NCI-H510A treated with DMSO at 0.1 percent for 48 hours (cell line): Measurements from ENCODE around the gene SYDE1.
"Not testable (repeated sequence)": the region's sequence is repeated elsewhere in the genome, so short reads cannot be mapped to it uniquely, and the experiment has no call there.

Source experiments
- DNase-seq: peaks from one replicate; lab custom pipeline; 2025; lab: John Stamatoyannopoulos, UW

SYDE1 gene, protein sequence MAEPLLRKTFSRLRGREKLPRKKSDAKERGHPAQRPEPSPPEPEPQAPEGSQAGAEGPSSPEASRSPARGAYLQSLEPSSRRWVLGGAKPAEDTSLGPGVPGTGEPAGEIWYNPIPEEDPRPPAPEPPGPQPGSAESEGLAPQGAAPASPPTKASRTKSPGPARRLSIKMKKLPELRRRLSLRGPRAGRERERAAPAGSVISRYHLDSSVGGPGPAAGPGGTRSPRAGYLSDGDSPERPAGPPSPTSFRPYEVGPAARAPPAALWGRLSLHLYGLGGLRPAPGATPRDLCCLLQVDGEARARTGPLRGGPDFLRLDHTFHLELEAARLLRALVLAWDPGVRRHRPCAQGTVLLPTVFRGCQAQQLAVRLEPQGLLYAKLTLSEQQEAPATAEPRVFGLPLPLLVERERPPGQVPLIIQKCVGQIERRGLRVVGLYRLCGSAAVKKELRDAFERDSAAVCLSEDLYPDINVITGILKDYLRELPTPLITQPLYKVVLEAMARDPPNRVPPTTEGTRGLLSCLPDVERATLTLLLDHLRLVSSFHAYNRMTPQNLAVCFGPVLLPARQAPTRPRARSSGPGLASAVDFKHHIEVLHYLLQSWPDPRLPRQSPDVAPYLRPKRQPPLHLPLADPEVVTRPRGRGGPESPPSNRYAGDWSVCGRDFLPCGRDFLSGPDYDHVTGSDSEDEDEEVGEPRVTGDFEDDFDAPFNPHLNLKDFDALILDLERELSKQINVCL

DNA sequence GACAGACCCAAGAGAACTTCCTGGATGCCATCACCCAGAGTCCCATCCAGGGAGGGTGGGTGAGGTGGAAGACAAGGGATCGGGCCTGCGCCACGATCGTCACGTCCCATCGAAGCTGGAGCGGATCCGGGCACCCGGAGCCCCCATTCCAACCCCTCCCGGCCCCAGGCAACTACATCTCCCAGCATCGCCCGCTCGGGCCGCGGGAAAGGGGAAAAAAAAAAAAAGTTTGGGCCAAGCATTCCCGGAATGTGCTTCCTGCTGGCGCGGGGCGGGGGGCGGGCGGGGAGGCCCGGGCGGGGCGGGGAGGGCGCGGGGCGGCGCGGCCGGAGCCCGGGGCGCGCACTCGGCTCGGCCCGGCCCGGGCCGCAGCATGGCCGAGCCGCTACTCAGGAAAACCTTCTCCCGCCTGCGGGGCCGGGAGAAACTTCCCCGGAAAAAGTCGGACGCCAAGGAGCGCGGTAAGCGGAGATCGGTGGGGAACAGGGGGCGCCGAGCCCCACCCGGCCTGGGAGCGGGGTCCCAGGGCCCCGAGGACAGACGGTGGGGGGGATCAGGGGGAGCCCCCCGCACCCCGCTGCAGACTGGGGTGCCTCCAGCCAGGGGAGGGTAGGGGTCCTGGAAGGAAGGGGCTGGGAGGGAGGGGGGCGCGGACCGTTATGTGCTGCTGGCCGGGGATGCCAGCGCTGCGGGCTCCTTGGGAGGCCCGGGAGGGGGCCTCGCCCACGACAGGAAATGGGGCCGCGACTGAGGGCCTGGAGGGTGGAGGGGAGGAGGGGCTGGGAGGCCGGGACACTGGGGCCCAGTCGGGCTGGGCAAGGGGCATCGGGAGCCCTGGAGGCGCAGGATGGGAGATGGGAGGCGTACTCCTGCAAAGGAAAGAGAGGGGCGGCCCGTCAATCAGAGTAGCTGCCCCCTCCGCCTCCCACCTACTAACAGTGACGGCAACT, at the start of gene SYDE1:
Gene SYDE1, plus strand, starts transcription at position 341 of the 950 bp plus-strand sequence. Its CDS starts 33 bp downstream, at position 374.
- no peak for DNase-seq

- no peak for DNase-seq
Observed at GRCh38 chr19:15062036-15062435, 45.2 kb upstream of the SYDE1 start.

DNA sequence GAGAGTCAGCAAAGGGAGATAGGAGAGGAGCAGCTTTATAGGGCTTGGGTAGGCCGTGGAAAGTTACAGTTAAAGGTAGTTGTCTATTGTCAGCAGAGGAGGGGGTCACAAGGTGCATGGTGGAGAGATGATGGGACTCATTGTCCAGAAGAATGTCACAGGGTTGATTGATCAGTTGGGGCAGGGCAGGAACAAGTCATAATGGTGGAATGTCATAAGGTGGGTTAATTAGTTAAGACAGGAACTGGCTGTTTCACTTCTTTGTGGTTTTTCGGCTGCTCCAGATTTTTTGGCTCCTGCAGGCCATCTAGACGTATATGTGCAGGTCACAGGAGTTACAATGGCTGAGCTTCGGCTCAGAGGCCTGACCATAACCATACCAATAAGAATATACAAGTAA, 36.8 kb upstream of the SYDE1 start:
- DNase-seq, result not testable (repeated sequence)

DNA sequence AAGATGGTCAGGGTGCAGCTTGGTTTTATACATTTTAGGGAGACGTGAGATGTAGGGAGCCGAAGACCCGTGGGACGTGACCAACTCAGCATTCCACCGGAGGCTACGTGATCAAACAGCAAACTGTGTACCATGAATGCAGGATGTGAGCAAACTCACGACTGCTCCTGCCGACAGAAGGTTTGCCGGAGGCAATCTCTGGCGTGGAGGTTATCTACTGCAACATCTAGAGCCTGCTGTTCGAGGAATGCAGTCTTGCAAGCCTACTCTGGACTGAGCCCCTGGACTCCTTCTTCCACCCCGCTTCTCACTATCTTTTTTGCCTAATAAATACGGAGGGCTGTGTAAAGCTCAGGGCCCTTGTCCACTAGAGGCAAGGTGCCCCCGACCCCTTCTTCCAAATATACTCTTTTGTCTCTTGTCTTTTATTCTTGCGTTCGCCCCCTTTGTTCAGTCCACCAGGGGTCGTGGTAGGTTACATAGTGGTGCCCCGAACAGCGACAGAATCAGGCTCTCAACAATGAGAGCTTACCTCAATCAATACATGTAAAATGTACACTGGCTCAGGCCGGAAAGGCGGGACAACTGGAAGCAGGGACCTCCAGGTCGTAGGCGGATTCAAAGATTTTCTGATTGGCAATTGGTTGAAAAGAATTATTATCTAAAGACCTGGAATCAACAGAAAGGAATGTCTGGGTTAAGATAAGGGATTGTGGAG, 34.1 kb upstream of the SYDE1 start:
- no peak for DNase-seq

DNA sequence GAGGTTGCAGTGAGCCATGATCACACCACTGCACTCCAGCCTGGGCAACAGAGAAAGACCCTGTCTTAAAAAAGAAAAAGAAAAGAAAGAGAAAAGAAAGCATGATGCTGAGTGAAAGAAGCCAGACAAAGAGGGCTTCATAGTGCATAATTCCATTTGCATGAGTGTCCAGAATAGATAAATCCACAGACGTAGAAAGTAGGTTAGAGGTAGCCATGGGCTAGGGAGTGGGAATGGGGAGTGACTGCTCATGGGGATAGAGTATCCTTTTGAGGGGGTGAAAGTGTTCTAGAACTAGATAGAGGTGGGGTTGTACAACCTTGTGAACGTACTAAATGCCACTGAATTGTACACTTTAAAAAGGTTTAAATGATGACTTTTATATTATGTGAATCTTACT, 32.8 kb upstream of the SYDE1 start:
- DNase-seq, result no peak

- DNase-seq, result no peak
Observed at GRCh38 chr19:15075806-15076205, 31.4 kb upstream of the SYDE1 start.

DNA sequence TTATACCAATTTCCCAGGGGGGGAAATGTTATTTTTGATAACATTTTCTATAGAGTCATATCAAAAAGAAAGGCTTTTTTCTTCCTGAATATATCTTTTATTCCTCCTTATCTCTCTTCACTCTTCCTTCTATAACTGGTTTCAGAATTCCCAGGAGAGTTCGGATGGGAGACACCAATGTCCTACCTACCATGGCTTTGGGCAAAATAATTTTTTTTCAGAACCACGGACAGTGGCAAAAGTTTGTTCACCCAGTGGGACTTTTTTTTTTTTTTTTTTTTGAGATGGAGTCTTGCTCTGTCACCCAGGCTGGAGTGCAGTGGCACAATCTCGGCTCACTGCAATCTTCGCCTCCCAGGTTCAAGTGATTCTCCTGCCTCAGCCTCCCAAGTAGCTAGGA, 27.2 kb upstream of the SYDE1 start:
- DNase-seq, result not testable (repeated sequence)

- DNase-seq, result no peak
Observed at GRCh38 chr19:15081911-15082310, 25.3 kb upstream of the SYDE1 start, which contains the start of gene OR1I1. Gene OR1I1 (plus strand): TSS chr19:15082211. CDS start chr19:15087066, 4,855 bp downstream.

DNA sequence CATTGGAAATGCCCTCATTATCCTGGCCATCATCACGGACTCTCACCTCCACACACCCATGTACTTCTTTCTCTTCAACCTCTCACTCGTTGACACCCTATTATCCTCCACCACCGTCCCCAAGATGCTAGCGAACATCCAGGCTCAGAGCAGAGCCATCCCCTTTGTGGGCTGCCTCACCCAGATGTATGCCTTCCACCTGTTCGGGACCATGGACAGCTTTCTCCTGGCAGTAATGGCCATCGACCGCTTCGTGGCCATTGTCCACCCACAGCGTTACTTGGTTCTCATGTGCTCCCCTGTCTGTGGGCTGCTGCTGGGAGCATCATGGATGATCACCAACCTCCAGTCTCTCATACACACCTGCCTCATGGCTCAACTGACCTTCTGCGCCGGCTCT, 20.0 kb upstream of the SYDE1 start:
- no peak for DNase-seq

DNA sequence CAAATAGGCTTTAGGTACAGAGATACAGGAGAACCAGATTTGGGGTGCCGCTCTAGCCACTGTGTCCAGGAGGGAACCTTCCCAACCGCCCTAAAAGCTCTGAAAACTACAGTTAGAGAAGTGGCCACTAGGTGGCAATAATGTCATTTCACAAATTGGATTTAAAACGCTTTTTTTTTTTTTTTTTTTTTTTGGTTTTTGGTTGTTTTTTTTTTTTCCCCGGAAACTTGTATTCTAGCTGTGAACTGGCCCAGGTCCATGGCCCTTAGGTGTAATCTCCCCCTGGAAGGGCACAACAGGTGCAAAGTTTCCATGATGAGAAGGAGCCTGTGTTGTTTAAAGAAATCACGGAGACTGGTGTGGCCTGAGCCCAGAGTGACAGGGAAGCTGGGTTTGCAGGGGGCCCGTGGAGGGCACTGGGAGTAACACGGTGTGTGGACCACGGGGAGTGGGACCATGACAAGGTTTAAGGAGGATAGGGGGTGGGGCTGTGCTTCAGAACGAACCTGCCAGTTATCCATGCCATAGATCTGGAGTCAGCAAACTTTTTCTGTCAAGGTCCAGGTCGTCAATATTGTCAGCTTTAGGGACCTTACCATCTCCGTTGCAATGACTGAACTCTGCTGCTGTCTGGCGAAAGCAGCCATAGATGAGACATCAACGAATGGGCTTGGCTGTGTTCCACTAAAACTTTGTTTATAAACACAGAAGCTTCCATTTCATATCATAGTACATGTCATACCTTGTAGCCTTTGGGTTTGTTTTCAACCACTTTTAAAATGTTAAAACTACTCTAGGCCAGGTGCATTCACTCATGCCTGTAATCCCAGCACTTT, 15.1 kb upstream of the SYDE1 start:
- peak; percentile 61 for DNase-seq

DNA sequence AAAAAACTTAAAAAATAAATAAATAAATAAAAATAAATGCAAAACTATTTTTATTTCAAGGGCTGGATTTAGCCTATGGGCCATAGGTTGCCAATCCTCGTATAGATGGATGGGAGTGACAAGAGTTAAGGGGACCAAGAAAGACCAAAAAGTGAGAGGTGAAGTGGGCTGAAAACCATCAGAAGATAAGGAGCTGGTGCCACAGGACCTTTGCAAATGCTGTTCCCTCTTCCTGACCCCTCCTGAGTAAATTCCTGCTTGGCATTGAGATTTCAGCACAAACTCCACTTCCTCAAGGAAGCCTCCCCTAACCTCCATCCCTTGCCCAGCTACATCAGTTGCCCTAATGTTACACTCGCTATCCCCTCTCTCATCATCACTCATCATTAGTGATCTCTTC, 14.2 kb upstream of the SYDE1 start:
- no peak for DNase-seq

DNA sequence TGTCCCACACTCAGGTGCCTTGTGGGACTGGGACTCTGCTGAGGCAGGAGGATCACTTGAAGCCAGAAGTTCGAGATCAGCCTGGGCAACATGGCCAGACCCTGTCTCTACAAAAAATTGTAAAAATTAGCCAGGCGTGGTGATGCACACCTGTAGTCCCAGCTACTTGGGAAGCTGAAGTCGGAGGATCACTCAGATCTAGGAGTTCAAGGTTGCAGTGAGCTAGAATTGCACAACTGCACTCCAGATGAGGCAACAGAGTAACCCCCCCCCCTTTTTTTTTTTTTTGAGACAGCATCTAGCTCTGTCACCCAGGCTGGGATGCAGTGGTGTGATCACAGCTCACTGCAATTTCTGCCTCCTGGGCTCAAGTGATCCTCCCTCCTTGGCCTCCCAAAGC, 11.0 kb upstream of the SYDE1 start:
- no peak for DNase-seq

DNA sequence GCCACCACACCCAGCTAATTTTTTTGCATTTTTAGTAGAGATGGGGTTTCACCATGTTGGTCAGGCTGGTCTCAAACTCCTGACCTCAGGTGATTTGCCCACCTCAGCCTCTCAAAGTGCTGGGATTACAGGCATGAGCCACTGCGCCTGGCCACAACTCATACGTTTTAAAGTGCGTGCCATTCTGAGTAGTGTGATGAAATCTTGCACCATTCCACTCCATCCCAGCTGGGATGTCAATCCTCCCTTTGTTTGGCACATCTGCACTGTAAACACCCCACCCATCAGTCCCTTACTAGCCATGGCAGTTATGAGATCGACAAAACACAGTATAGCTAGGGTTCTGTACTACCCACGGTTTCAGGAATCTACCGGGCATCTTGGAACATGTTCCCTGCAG, 9.2 kb upstream of the SYDE1 start:
- DNase-seq, result not testable (repeated sequence)

DNA sequence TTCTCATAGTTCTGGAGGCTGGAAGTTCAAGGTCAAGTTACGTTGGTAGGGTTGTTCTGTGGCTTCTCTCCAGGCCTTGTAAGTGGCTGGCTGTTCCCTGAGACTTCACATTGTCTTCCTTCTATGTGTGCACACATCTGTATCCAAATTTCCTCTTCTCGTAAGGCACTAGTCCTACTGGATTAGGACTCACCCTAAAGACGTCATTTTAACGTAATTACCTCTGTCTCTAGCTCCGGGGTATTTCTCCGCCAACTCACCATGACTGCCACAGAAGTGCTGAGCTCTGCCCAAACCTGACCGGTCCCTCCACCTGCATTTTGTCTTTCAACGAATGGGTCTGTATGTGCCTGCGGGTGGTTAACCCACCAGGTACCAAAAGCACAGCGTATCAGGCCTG, 8.7 kb upstream of the SYDE1 start:
- no peak for DNase-seq

DNA sequence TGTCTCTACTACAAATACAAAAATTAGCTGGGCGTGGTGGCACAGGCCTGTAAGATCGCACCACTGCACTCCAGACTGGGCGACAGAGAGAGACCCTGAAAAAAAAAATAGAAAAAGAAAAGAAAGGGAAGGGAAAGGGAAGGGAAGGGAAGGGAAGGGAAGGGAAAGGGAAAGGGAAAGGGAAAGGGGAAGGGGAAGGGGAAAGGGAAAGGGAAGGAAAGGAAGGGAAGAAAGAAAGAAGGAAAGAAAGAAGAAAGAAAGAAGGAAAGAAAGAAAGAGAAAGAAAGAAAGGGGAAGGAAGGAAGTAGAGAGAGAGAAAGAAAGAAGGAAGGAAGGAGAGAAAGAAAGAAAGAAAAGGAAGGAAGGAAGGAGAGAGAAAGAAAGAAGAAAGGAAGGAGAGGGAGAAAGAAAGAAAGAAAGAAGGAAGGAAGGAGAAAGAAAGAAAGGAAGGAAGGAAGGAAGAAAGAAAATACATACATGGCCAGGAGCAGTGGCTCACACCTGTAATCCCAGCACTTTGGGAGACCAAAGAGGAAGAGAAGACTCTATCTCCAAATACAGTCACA, 8.1 kb upstream of the SYDE1 start:
- DNase-seq, result no peak

GRCh38 chr19:15101479-15102082, 5.6 kb upstream of the SYDE1 start:
- DNase-seq, result peak; percentile 1

DNA sequence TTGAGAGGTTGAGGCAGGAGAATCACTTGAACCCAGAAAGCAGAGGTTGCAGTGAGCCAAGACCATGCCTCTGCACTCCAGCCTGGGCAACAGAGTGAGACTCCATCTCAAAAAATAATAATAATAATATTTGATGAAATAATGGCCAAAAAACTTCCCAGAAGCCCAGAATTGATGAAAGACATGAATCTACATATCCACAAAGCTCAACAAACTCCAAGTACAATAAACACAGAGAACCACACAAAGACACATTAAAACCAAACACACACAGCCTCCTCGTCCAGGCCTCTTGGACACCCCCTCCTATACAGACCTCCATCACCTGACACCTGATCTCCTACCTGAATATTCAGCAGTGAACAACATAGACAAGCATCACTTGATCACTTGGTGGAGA, 3.2 kb upstream of the SYDE1 start:
- DNase-seq, result no peak

- DNase-seq, result no peak
Observed at GRCh38 chr19:15104411-15104810, 2.8 kb upstream of the SYDE1 start.

- no peak for DNase-seq
Observed at GRCh38 chr19:15105044-15105443, 2.2 kb upstream of the SYDE1 start.
